ENCODE measurements around the gene ZNF862.
"Not testable (repeated sequence)": the region's sequence is repeated elsewhere in the genome, so short reads cannot be mapped to it uniquely, and the experiment has no call there.

GRCh38 chr7:149830527-149830926, 7.6 kb upstream of the ZNF862 start:
- TF ChIP-seq, protein P1, sequence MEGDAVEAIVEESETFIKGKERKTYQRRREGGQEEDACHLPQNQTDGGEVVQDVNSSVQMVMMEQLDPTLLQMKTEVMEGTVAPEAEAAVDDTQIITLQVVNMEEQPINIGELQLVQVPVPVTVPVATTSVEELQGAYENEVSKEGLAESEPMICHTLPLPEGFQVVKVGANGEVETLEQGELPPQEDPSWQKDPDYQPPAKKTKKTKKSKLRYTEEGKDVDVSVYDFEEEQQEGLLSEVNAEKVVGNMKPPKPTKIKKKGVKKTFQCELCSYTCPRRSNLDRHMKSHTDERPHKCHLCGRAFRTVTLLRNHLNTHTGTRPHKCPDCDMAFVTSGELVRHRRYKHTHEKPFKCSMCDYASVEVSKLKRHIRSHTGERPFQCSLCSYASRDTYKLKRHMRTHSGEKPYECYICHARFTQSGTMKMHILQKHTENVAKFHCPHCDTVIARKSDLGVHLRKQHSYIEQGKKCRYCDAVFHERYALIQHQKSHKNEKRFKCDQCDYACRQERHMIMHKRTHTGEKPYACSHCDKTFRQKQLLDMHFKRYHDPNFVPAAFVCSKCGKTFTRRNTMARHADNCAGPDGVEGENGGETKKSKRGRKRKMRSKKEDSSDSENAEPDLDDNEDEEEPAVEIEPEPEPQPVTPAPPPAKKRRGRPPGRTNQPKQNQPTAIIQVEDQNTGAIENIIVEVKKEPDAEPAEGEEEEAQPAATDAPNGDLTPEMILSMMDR (conservative IDR thresholded peaks at IDR 0.05; ENCODE audit: low read depth in 2 of 2), result not testable (repeated sequence)
- TF ChIP-seq POLR2AphosphoS5 (IDR thresholded peaks at IDR 0.05; ENCODE audit: low read depth); EZH2 (IDR thresholded peaks at IDR 0.05; ENCODE audit: low read depth, unreplicated experiment); EZH2phosphoT487 (IDR thresholded peaks at IDR 0.05; ENCODE audit: unreplicated experiment): not testable (repeated sequence)
